Peyer's patch (tissue), 4 donors: ENCODE data around the gene MOB1B.

ENCODE experiments used
- CTCF ChIP-seq, 6 experiments: fragments of 450-650 bp in 4 of 6; fragments of 200-600 bp in 2 of 6; sonication (generic) in 1 of 6; IDR thresholded peaks; one replicate each; pipeline ENCODE4 v1.5.1; 2017 to 2019; ENCODE audit warnings: antibody characterized with exemption in 6 of 6, mild to moderate bottlenecking in 3 of 6, moderate library complexity in 1 of 6
- POLR2A ChIP-seq, 2 donors: fragments of 450-650 bp; IDR thresholded peaks; one replicate each; pipeline ENCODE4 v1.5.1; 2017; ENCODE audit warnings: antibody characterized with exemption in 2 of 2, mild to moderate bottlenecking in 2 of 2, moderate library complexity in 2 of 2

GRCh38 chr4:70885174-70885573 is 17.0 kb upstream of the MOB1B start:
- TF ChIP-seq CTCF (IDR thresholded peaks at IDR 0.05) (no peak), POLR2A (IDR thresholded peaks at IDR 0.05) (no peak)
